ENCODE results near the gene SLC6A11. TPM values are rescaled to one million over a fixed set of nuclear protein-coding genes. Genes with fewer than 3 reads are reported as not detected.

The SLC6A11 gene
- total and polyA plus RNA-seq, 3 donors from 2014 or later, result 2.0 to 6.9 (median 3.9) TPM

GRCh38 chr3:10808130-10808735 lies 7.8 kb upstream of the SLC6A11 start:
- WGBS, 2 donors, result 50 to 86% methylated on average over 1 of the region's 1 CpG
- Histone ChIP-seq H3K4me1 (no peaks in the 10 kb centered on the region), H3K4me3 (no peak overlapping the region), H3K36me3 (ENCODE audit: low read depth, missing control alignments) (no peaks in the 10 kb centered on the region), H3K9me3 (no peaks in the 10 kb centered on the region), H3K27ac (no peak overlapping the region), H3K27me3 (no peaks in the 10 kb centered on the region)
- DNase-seq, result no peak
- intact Hi-C loops (cut with DNase I; ENCODE audit: low total_unique reads), result no loop called here
- TF ChIP-seq, protein P1, sequence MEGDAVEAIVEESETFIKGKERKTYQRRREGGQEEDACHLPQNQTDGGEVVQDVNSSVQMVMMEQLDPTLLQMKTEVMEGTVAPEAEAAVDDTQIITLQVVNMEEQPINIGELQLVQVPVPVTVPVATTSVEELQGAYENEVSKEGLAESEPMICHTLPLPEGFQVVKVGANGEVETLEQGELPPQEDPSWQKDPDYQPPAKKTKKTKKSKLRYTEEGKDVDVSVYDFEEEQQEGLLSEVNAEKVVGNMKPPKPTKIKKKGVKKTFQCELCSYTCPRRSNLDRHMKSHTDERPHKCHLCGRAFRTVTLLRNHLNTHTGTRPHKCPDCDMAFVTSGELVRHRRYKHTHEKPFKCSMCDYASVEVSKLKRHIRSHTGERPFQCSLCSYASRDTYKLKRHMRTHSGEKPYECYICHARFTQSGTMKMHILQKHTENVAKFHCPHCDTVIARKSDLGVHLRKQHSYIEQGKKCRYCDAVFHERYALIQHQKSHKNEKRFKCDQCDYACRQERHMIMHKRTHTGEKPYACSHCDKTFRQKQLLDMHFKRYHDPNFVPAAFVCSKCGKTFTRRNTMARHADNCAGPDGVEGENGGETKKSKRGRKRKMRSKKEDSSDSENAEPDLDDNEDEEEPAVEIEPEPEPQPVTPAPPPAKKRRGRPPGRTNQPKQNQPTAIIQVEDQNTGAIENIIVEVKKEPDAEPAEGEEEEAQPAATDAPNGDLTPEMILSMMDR (IDR thresholded peaks at IDR 0.05), result no peak

DNA sequence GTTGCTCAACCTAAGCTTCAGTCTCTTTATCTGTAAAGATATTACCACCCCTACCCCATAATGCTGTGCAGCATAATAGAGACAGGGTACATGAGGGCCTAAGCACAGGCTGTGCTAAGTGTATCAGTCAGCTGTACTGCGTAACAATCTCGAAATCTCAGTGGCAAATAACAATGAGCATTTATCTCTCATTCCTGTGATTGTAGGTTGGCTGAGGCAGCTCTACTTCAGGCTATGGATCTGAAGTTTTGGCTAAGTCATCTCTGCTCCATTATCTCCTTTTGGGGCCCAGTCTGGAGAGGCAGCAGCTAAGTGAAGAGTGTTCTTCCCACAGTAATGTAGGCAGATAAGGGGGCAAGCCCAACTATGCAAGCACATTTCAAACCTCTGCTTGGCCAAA lies 7.1 kb upstream of the SLC6A11 start:
- Histone ChIP-seq H3K27me3 (no peaks in the 10 kb centered on the region), H3K9me3 (no peaks in the 10 kb centered on the region), H3K4me1 (no peaks in the 10 kb centered on the region), H3K36me3 (ENCODE audit: low read depth, missing control alignments) (no peaks in the 10 kb centered on the region), H3K27ac (no peak overlapping the region), H3K4me3 (no peak overlapping the region)
- TF ChIP-seq, protein P1 (IDR thresholded peaks at IDR 0.05), result no peak
- TF ChIP-seq POLR2A (IDR thresholded peaks at IDR 0.05), result no peak
- WGBS, 2 donors, result 75 to 95% methylated on average over 2 of the region's 2 CpGs
- intact Hi-C loops (cut with DNase I; ENCODE audit: low total_unique reads), result no loop called here
- DNase-seq, result no peak

- no peak for DNase-seq
- H3K9me3 ChIP-seq, result no peaks in the 10 kb centered on the region
- no peaks in the 10 kb centered on the region for H3K4me1 ChIP-seq
- intact Hi-C loops (cut with DNase I; ENCODE audit: low total_unique reads), result no loop called here
- H3K27ac ChIP-seq, result no peak overlapping the region
- H3K36me3 ChIP-seq (ENCODE audit: low read depth, missing control alignments), result no peaks in the 10 kb centered on the region
- WGBS, 2 donors, result 91 to 96% methylated on average over 3 of the region's 3 CpGs
- no peak overlapping the region for H3K4me3 ChIP-seq
- no peak for TF ChIP-seq POLR2A (IDR thresholded peaks at IDR 0.05)
- TF ChIP-seq, protein P1 (IDR thresholded peaks at IDR 0.05), result no peak
- H3K27me3 ChIP-seq, result no peaks in the 10 kb centered on the region
These were observed 5.7 kb upstream of the SLC6A11 start for GRCh38 chr3:10810376-10810775.

DNA sequence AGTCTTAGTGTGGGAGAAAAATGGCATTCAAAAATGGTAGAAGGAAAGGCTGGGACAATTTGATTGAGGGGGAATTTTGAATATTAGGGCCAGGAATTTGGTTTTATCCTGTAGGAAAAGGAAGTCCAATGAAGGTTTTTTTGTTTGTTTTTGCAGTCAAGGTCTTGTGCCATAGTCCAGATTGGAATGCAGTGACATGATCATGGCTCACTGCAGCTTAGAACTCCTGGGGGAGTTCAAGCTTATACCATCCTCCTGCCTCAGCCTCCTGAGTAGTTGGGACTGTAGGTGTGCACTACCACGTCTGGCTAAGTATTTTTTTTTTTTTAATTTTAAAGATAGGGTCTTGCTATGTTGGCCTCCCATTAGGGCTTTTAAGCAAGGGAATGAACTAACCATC lies 2.6 kb upstream of the SLC6A11 start:
- no peak overlapping the region for H3K27ac ChIP-seq
- intact Hi-C loops (cut with DNase I; ENCODE audit: low total_unique reads), result no loop called here
- DNase-seq, result no peak
- WGBS, 2 donors, result 60 to 80% methylated on average over 1 of the region's 1 CpG
- H3K36me3 ChIP-seq (ENCODE audit: low read depth, missing control alignments), result no peaks in the 10 kb centered on the region
- TF ChIP-seq, protein P1 (IDR thresholded peaks at IDR 0.05), result no peak
- no peak for TF ChIP-seq POLR2A (IDR thresholded peaks at IDR 0.05)
- no peak overlapping the region for H3K4me3 ChIP-seq
- H3K27me3 ChIP-seq, result no peaks in the 10 kb centered on the region
- H3K9me3 ChIP-seq, result no peaks in the 10 kb centered on the region
- H3K4me1 ChIP-seq, result no peaks in the 10 kb centered on the region

DNA sequence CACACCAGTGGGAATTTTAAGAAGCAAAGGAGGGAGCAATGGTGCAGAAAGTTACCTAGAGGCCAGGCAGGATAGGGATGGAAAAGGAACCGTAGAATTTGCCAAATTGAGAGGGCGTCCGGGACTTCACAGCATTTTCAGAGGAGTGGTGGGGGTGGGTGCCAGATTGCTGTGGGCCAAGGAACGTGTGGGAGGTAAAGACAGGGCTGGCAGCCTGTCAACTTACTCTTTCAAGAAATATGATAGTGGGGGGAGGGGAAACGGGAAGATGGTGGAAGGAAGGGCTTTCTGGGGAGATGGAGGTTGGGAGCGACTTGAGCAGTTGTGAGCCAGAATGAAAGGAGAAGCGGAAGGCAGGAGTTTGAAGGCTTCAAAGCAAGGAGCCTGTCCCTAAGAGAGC lies 1.4 kb upstream of the SLC6A11 start:
- Histone ChIP-seq H3K4me1 (no peaks in the 10 kb centered on the region), H3K9me3 (no peaks in the 10 kb centered on the region), H3K27ac (no peak overlapping the region), H3K27me3 (no peaks in the 10 kb centered on the region), H3K4me3 (no peak overlapping the region), H3K36me3 (ENCODE audit: low read depth, missing control alignments) (no peaks in the 10 kb centered on the region)
- 44 to 57% methylated on average over 7 of the region's 7 CpGs for WGBS, 2 donors
- DNase-seq, result no peak
- TF ChIP-seq POLR2A (IDR thresholded peaks at IDR 0.05), result no peak
- TF ChIP-seq, protein P1 (IDR thresholded peaks at IDR 0.05), result no peak
- intact Hi-C loops (cut with DNase I; ENCODE audit: low total_unique reads), result no loop called here
